ENCODE results near the gene STK26. TPM values are rescaled to one million over a fixed set of nuclear protein-coding genes. Genes with fewer than 3 reads are reported as not detected.

Gene STK26
- total RNA-seq, 4 donors from 2014 or later = 11.8 to 18.0 (median 16.0) TPM

DNA sequence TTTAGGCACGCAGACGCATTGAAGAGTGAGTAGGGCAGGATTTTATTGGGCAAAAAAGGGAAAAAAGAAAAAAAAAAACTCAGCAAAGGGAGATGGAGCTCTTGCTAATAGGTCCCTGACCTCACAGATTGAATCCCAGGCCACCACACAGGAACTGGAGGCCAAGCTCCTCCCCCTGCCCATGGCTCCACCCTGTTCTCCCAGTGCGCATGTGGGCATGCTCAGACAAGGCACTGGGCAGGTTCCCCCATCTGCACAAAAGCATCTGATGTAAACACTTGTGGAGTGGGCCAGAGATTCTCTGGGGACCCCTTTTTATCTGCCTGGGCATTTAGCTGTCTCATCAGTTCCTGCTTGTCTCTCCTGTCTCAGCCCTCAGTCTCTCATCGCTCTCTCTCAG lies 95.3 kb downstream of the STK26 start:
- Histone ChIP-seq H3K36me3 (no peaks in the 10 kb centered on the region), H3K27me3 (no peaks in the 10 kb centered on the region), H3K9me3 (no peaks in the 10 kb centered on the region), H3K27ac (no peak overlapping the region), H3K4me3 (no peak overlapping the region), H3K4me1 (no peaks in the 10 kb centered on the region)
- WGBS, 2 donors (ENCODE audit: low coverage in 1 of 2) = 100% methylated on average over 2 of the region's 4 CpGs
- no peak for ATAC-seq
- TF ChIP-seq EP300 (IDR thresholded peaks at IDR 0.05) (no peak), POLR2A (IDR thresholded peaks at IDR 0.05) (no peak), POLR2AphosphoS5 (IDR thresholded peaks at IDR 0.05) (no peak)
- TF ChIP-seq, protein P1, sequence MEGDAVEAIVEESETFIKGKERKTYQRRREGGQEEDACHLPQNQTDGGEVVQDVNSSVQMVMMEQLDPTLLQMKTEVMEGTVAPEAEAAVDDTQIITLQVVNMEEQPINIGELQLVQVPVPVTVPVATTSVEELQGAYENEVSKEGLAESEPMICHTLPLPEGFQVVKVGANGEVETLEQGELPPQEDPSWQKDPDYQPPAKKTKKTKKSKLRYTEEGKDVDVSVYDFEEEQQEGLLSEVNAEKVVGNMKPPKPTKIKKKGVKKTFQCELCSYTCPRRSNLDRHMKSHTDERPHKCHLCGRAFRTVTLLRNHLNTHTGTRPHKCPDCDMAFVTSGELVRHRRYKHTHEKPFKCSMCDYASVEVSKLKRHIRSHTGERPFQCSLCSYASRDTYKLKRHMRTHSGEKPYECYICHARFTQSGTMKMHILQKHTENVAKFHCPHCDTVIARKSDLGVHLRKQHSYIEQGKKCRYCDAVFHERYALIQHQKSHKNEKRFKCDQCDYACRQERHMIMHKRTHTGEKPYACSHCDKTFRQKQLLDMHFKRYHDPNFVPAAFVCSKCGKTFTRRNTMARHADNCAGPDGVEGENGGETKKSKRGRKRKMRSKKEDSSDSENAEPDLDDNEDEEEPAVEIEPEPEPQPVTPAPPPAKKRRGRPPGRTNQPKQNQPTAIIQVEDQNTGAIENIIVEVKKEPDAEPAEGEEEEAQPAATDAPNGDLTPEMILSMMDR (IDR thresholded peaks at IDR 0.05) = no peak

DNA sequence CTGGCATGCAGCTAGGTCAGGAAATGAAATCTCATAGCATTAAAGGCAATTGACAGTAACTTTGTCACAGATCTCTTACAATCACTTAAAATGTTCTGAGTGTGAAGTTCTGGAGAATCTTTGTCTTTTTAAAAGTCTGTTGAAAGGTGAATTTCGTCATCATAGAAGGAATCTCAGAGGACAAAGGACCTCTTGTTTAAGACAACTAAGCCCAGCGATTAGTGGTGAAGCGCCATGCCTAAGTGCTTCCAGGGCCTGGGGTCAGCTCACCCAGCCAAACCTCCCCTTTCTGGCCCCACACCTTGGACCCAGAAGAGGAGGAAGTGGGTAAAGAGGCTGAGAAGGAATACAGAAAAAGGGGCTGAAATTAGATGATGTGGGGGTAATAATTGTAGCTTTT lies 96.2 kb downstream of the STK26 start:
- H3K36me3 ChIP-seq = no peaks in the 10 kb centered on the region
- TF ChIP-seq POLR2AphosphoS5 (IDR thresholded peaks at IDR 0.05) (no peak), EP300 (IDR thresholded peaks at IDR 0.05) (no peak)
- TF ChIP-seq, protein P1 (IDR thresholded peaks at IDR 0.05) = no peak
- H3K4me3 ChIP-seq = no peak overlapping the region
- no peak for ATAC-seq
- WGBS, 2 donors (ENCODE audit: low coverage in 1 of 2) = 83% methylated on average over 3 of the region's 3 CpGs; no CpG with 5 or more reads in 1 of the 2 donors
- H3K27me3 ChIP-seq = no peaks in the 10 kb centered on the region
- no peaks in the 10 kb centered on the region for H3K4me1 ChIP-seq
- H3K9me3 ChIP-seq = no peaks in the 10 kb centered on the region
- no peak overlapping the region for H3K27ac ChIP-seq

DNA sequence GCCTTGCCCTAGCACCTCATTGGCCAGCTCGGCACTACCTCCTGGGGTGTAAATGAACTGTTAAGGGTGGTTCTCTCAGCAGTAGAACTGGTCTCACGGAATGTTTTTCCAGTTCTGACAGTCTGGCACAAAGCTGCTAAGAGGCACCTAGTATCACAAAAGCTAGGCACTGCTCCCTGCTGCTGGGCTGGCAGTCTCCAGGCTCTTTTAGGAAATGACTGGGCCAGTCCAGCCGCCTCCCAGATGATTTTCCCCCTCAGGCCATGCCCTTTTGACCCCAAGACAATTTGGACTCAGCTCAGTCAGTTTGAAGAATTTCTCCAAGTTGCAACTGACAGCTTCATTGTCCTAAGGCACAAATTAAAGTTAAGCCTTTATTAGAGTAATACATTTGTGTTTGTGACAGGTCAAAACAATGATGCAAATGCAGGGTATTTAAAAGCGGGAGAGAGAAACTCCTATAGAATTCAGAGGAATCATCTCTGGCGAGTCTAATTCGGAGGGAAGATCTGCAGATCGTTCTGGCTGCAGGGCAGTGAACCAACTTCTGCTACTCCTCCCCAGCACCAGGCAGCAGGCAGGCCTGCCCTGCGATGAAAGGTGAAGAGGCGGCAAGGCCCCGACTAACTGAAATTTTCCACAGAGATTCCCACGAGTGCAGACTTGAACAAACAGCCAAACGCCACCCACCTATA lies 96.9 kb downstream of the STK26 start:
- no peaks in the 10 kb centered on the region for H3K36me3 ChIP-seq
- H3K27me3 ChIP-seq = no peaks in the 10 kb centered on the region
- H3K27ac ChIP-seq = no peak overlapping the region
- no peak for ATAC-seq
- H3K4me3 ChIP-seq = no peak overlapping the region
- no peaks in the 10 kb centered on the region for H3K4me1 ChIP-seq
- H3K9me3 ChIP-seq = no peaks in the 10 kb centered on the region
- TF ChIP-seq POLR2A (IDR thresholded peaks at IDR 0.05) (no peak), POLR2AphosphoS5 (IDR thresholded peaks at IDR 0.05) (no peak), EP300 (IDR thresholded peaks at IDR 0.05) (no peak)
- TF ChIP-seq, protein P1 (IDR thresholded peaks at IDR 0.05) = no peak
- WGBS, 2 donors (ENCODE audit: low coverage in 1 of 2) = 64 to 71% methylated on average over 3 to 7 of the region's 12 CpGs

DNA sequence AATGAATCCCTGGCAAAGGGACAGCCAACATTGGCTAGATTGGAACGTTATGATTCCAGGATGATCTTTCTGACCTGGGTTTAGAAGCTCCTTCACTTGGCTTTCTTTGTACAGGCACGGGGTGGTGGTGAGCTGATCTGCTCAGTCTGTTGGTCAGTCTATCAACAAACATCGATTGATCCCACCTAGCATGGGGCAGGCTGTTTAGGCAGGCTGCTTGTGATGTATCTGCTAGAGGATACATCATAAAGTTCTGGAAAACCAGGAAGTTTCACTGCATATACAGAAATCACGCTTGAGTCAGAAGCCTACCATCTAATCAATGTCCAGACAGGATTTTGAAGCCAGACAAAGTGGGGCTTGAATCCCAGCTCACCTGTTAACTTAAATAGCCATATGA lies 97.8 kb downstream of the STK26 start:
- no peak for TF ChIP-seq POLR2AphosphoS5 (IDR thresholded peaks at IDR 0.05)
- no peak for TF ChIP-seq POLR2A (IDR thresholded peaks at IDR 0.05)
- no peak for TF ChIP-seq EP300 (IDR thresholded peaks at IDR 0.05)
- TF ChIP-seq, protein P1 (IDR thresholded peaks at IDR 0.05) = no peak
- 55% methylated on average over 4 of the region's 4 CpGs; no CpG with 5 or more reads in 1 of the 2 donors for WGBS, 2 donors (ENCODE audit: low coverage in 1 of 2)

More for the DNA sequence above, 97.8 kb downstream of the STK26 start:
- H3K9me3 ChIP-seq = no peaks in the 10 kb centered on the region
- no peaks in the 10 kb centered on the region for H3K4me1 ChIP-seq
- no peak overlapping the region for H3K4me3 ChIP-seq
- ATAC-seq = no peak
- H3K36me3 ChIP-seq = no peaks in the 10 kb centered on the region
- H3K27ac ChIP-seq = no peak overlapping the region
- H3K27me3 ChIP-seq = no peaks in the 10 kb centered on the region

Other genes starting within 250 kb of the STK26 start
- gene FRMD7, start 104.7 kb downstream of the STK26 start, total RNA-seq = not detected
- 10 to 100 TPM; 14.5 to 19.9 (median 15.5) TPM for gene RAP2C, start 196.1 kb downstream of the STK26 start, total RNA-seq

Measured in gastroesophageal sphincter (tissue), 4 donors.